VCaP (cell line): ENCODE measurements around the gene KCTD1.
A peak's percentile ranks its signal among the peaks of the same experiment; 100 is the strongest.

ENCODE experiments used
- H3K27ac ChIP-seq: fragments of 450-650 bp; 2 replicates; pipeline ENCODE4 v1.5.1; 2017
- CTCF ChIP-seq: fragments of 450-650 bp; conservative IDR thresholded peaks from 2 replicates; pipeline ENCODE4 v1.5.1; 2017; ENCODE audit warnings: mild to moderate bottlenecking, moderate library complexity

Gene KCTD1

DNA sequence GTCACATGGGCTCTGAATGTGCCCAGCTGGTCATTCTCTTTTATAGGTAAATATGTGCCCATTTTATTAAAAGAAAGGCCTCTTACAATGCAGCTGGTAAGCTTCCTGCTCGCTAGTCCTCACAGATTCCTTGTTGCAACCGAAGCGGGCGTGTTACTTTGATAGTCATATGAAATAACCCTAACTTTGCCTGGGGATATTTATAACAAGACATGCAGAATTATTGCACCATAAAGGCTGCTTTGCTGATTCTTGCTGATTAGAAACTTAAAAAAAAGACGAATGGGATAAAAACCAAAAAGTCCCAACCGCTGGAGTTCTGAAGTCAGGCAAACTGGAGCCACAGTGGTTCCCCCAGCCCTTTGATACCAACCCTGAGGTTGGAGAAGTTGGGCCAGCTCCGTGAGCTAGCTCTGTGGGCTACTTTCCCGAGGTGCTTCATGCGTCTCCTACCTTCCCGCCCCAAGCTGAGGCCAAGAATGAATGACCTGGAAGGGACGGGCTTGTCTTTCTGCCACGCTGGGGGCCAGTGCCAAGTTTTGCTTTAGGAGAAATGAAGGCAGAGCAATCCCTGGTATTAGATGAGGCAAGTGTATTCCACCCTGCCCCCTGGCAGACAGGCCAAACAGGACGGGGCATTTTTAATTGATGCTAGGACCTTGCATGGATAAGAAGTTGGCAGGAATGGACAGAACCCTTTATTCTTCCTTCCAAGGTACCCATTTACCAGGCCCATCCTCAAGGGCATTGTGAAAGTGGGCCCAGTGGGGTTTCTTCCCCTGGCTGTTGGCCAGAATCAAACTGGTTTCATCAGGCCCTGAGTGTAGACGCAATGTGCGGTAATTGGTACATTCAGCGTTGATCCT is 140.4 kb downstream of the KCTD1 start:
- TF ChIP-seq CTCF, result no peak
- no peak overlapping the region for H3K27ac ChIP-seq

GRCh38 chr18:26406854-26407517 is 141.4 kb downstream of the KCTD1 start:
- no peak for TF ChIP-seq CTCF

GRCh38 chr18:26406324-26406723 is 142.0 kb downstream of the KCTD1 start:
- H3K27ac ChIP-seq, result no peak overlapping the region
- TF ChIP-seq CTCF, result no peak

More at GRCh38 chr18:26406854-26407517, 141.4 kb downstream of the KCTD1 start:
- H3K27ac ChIP-seq, result no peak overlapping the region

- no peak overlapping the region for H3K27ac ChIP-seq
- TF ChIP-seq CTCF, result peak; percentile 73
These were observed 143.1 kb downstream of the KCTD1 start for GRCh38 chr18:26405190-26405801.
